T-helper 17 cell (primary cell): ENCODE measurements around the gene ANKRD13D. TPM values are rescaled to one million over a fixed set of nuclear protein-coding genes. Genes with fewer than 3 reads are reported as not detected.

ENCODE experiments used
- ATAC-seq: fragments of 150-1000 bp; cut with Tn5 transposase; 2 replicates; pipeline ENCODE4 v1.10.0; 2021; ENCODE audit warnings: mild to moderate bottlenecking, moderate library complexity
- DNase-seq, 3 donors: peaks; one replicate each; pipeline versions ENCODE4 v3.0.0 to v3.0.0-alpha.2; 2020 to 2021
- H3K9me3 ChIP-seq: one replicate; pipeline ENCODE4 v1.7.0; 2013; ENCODE audit warnings: low read length, mild to moderate bottlenecking; ENCODE audit not compliant: control insufficient read depth, poor library complexity, severe bottlenecking
- H3K27ac Mint-ChIP-seq: one replicate; pipeline ENCODE4 v1.8.0; 2022; ENCODE audit warnings: mild to moderate bottlenecking, moderate library complexity, mixed read lengths
- H3K27me3 Mint-ChIP-seq: one replicate; pipeline ENCODE4 v1.8.0; 2022; ENCODE audit warnings: mixed read lengths
- H3K36me3 Mint-ChIP-seq: one replicate; pipeline ENCODE4 v1.8.0; 2022; ENCODE audit warnings: low read depth, mixed read lengths
- H3K4me1 Mint-ChIP-seq: one replicate; pipeline ENCODE4 v1.8.0; 2022; ENCODE audit warnings: mild to moderate bottlenecking, mixed read lengths
- H3K4me3 Mint-ChIP-seq: one replicate; pipeline ENCODE4 v1.8.0; 2022; ENCODE audit warnings: mild to moderate bottlenecking, moderate library complexity, mixed read lengths
- total RNA-seq, 4 donors: library from RNA in 2 of 4; stranded (reverse) in 2 of 4; gene quantifications; one replicate each; pipeline ENCODE4 v1.2.3 and lab custom pipeline; 2022 to 2026

Gene ANKRD13D
- total RNA-seq, 2 donors from 2014 or later, result 174 to 220 TPM

DNA sequence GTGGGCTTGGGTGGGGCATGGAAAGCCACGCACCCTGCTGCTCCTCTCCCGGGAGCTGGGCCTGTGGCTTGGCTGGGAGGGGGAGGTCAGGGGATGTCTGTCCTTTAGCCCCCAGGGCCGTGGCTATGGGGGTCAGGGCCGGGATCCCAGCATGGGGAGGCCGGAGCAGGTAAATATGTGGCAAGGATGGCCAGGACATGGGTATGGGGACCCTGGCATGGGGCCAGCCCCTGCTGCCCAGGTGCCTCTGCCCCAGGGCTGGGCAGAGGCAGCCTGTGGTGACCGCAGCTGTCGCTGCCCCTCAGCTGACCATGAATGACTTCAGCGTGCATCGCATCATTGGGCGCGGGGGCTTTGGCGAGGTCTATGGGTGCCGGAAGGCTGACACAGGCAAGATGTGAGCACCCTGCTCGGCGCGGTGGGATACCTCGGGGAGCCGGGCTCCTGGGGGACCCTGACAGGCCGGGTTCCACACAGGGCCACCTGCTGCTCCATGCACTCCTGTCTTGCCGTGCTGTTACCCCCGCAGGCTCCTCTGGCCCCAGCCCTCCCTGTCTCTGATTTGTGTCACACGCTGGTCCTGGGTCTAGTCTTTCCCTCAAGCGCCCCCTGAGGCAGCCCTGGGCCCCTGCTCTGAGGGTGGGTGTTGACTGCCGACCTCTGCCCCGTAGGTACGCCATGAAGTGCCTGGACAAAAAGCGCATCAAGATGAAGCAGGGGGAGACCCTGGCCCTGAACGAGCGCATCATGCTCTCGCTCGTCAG, 8.1 kb upstream of the ANKRD13D start:
- ATAC-seq (no peak), DNase-seq (no peak)
- H3K9me3 ChIP-seq, result no peaks in the 10 kb centered on the region
- no peaks in the 10 kb centered on the region for H3K36me3 Mint-ChIP-seq
- peaks cover 35% of the 10 kb centered on the region for H3K4me1 Mint-ChIP-seq
- H3K27ac Mint-ChIP-seq, result peak overlapping the region; percentile 97
- no peak overlapping the region for H3K4me3 Mint-ChIP-seq
- H3K27me3 Mint-ChIP-seq, result no peaks in the 10 kb centered on the region

DNA sequence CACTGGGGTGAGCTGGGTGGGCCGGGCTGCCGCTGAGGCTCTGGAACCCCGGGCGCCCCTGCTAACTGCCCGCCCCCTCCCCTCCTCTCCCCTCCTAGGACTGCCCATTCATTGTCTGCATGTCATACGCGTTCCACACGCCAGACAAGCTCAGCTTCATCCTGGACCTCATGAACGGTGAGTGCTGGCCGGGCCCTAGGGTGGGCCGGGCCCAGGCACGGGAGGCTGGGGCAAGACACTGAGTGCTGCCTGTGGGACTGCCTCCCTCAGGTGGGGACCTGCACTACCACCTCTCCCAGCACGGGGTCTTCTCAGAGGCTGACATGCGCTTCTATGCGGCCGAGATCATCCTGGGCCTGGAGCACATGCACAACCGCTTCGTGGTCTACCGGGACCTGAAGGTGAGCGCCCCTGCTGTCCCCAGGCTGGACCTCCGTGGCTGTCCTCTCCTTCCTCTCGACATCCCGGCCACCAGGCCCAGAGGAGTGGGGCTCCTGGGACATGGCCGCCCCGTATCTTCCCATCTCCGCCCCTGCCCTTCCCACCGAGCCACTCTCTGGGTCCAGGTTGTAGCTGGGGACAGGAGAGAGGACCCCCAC, 7.5 kb upstream of the ANKRD13D start:
- H3K4me1 Mint-ChIP-seq, result peaks cover 33% of the 10 kb centered on the region
- no peaks in the 10 kb centered on the region for H3K27me3 Mint-ChIP-seq
- ATAC-seq (no peak), DNase-seq (no peak)
- peak overlapping the region; percentile 79 for H3K27ac Mint-ChIP-seq
- H3K36me3 Mint-ChIP-seq, result no peaks in the 10 kb centered on the region
- H3K9me3 ChIP-seq, result no peaks in the 10 kb centered on the region
- H3K4me3 Mint-ChIP-seq, result no peak overlapping the region

DNA sequence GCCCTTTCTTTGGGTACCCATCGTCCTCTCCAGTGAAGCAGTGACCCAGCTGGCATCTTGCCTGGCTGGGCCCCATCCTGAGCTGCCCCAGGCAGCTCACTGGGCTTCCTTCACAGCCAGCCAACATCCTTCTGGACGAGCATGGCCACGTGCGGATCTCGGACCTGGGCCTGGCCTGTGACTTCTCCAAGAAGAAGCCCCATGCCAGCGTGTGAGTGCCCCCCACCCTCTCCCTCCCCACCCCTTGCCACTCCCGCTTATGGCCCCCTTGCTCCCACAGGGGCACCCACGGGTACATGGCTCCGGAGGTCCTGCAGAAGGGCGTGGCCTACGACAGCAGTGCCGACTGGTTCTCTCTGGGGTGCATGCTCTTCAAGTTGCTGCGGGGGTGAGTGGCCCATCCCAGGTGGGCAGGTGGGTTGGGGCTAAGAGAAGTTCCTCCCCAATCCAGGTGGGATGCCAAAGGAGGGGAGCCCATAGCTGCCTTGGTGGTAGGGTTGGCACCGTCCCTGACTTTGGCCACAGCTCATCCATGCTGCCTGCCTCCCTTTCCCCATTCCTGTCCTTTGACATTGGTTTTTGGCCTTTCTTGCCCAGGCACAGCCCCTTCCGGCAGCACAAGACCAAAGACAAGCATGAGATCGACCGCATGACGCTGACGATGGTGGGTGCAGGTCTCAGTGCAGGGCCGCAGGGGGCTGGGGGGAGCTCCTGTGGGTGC, 6.8 kb upstream of the ANKRD13D start:
- Mint-ChIP-seq H3K27me3 (no peaks in the 10 kb centered on the region), H3K4me3 (peak overlapping the region; percentile 43), H3K36me3 (no peaks in the 10 kb centered on the region), H3K4me1 (peaks cover 36% of the 10 kb centered on the region), H3K27ac (peak overlapping the region; percentile 79)
- ATAC-seq, result no peak
- H3K9me3 ChIP-seq, result no peaks in the 10 kb centered on the region
- no peak for DNase-seq

DNA sequence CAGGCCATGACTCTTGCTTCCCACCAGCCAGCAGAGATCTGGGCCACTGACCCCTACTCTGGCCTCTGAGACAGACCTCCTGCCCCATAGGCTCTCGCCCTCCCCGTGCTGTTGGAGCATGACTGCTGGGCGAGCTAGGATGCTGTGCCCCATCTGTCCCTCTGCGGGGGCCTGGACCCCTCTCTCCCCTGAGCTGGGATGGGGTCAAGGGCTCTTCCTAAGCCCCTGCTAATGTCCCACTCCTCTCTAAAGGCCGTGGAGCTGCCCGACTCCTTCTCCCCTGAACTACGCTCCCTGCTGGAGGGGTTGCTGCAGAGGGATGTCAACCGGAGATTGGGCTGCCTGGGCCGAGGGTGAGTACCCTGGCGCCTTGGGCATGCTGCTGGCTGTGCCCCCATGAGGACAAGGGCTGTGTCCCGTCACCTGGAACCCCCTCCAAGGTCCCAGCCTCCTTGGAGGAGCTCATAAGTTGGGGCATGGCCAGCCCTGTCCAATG, 6.2 kb upstream of the ANKRD13D start:
- Mint-ChIP-seq H3K36me3 (no peaks in the 10 kb centered on the region), H3K4me3 (peak overlapping the region; percentile 43), H3K27me3 (no peaks in the 10 kb centered on the region)

DNA sequence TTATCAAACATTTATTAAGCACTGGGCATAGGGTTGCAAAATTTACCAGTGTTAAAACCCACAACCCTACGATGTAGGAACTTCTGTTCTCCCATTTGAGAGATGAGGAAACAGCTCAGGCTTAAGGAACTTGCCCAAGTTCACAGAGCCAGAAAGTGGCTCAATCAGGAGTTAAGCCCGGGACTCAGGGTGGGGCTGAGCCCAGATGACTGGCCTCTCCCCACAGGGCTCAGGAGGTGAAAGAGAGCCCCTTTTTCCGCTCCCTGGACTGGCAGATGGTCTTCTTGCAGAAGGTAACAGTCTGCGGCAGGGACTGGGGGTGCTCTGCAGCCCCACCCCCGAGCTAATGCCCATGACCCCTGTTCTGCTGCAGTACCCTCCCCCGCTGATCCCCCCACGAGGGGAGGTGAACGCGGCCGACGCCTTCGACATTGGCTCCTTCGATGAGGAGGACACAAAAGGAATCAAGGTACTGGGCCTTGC, 5.6 kb upstream of the ANKRD13D start:
- no peak for DNase-seq
- H3K4me1 Mint-ChIP-seq, result peaks cover 39% of the 10 kb centered on the region
- H3K4me3 Mint-ChIP-seq, result no peak overlapping the region
- ATAC-seq, result no peak
- peak overlapping the region; percentile 79 for H3K27ac Mint-ChIP-seq
- H3K27me3 Mint-ChIP-seq, result no peaks in the 10 kb centered on the region
- no peaks in the 10 kb centered on the region for H3K9me3 ChIP-seq
- no peaks in the 10 kb centered on the region for H3K36me3 Mint-ChIP-seq

More for the DNA sequence above, 6.2 kb upstream of the ANKRD13D start:
- ATAC-seq (no peak), DNase-seq (no peak)
- H3K9me3 ChIP-seq, result no peaks in the 10 kb centered on the region
- H3K27ac Mint-ChIP-seq, result peak overlapping the region; percentile 79
- H3K4me1 Mint-ChIP-seq, result peaks cover 36% of the 10 kb centered on the region

DNA sequence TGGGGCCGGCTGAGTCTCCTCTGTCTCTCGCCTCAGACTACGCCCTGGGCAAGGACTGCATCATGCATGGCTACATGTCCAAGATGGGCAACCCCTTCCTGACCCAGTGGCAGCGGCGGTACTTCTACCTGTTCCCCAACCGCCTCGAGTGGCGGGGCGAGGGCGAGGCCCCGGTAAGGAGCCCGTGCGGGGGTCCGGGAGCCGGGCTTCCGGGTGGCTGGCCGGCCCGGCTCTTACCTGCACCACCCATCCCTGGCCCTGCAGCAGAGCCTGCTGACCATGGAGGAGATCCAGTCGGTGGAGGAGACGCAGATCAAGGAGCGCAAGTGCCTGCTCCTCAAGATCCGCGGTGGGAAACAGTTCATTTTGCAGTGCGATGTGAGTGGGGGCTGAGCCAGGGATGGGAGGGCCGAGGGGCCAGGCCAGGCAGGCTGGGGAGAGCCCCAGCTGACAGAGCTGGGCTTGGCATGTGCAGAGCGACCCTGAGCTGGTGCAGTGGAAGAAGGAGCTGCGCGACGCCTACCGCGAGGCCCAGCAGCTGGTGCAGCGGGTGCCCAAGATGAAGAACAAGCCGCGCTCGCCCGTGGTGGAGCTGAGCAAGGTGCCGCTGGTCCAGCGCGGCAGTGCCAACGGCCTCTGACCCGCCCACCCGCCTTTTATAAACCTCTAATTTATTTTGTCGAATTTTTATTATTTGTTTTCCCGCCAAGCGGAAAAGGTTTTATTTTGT, 4.1 kb upstream of the ANKRD13D start:
- H3K4me3 Mint-ChIP-seq, result no peak overlapping the region
- H3K27me3 Mint-ChIP-seq, result no peaks in the 10 kb centered on the region
- H3K4me1 Mint-ChIP-seq, result peaks cover 37% of the 10 kb centered on the region
- no peaks in the 10 kb centered on the region for H3K9me3 ChIP-seq
- ATAC-seq (no peak), DNase-seq (no peak)
- peak overlapping the region; percentile 75 for H3K27ac Mint-ChIP-seq
- H3K36me3 Mint-ChIP-seq, result no peaks in the 10 kb centered on the region

DNA sequence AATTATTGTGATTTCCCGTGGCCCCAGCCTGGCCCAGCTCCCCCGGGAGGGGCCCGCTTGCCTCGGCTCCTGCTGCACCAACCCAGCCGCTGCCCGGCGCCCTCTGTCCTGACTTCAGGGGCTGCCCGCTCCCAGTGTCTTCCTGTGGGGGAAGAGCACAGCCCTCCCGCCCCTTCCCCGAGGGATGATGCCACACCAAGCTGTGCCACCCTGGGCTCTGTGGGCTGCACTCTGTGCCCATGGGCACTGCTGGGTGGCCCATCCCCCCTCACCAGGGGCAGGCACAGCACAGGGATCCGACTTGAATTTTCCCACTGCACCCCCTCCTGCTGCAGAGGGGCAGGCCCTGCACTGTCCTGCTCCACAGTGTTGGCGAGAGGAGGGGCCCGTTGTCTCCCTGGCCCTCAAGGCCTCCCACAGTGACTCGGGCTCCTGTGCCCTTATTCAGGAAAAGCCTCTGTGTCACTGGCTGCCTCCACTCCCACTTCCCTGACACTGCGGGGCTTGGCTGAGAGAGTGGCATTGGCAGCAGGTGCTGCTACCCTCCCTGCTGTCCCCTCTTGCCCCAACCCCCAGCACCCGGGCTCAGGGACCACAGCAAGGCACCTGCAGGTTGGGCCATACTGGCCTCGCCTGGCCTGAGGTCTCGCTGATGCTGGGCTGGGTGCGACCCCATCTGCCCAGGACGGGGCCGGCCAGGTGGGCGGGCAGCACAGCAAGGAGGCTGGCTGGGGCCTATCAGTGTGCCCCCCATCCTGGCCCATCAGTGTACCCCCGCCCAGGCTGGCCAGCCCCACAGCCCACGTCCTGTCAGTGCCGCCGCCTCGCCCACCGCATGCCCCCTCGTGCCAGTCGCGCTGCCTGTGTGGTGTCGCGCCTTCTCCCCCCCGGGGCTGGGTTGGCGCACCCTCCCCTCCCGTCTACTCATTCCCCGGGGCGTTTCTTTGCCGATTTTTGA, 3.3 kb upstream of the ANKRD13D start:
- Mint-ChIP-seq H3K36me3 (no peaks in the 10 kb centered on the region), H3K27me3 (no peaks in the 10 kb centered on the region), H3K27ac (peak overlapping the region; percentile 100), H3K4me3 (peak overlapping the region; percentile 94), H3K4me1 (peaks cover 38% of the 10 kb centered on the region)
- DNase-seq (peak in 1 of 3 donors; percentile 37), ATAC-seq (no peak)
- no peaks in the 10 kb centered on the region for H3K9me3 ChIP-seq

DNA sequence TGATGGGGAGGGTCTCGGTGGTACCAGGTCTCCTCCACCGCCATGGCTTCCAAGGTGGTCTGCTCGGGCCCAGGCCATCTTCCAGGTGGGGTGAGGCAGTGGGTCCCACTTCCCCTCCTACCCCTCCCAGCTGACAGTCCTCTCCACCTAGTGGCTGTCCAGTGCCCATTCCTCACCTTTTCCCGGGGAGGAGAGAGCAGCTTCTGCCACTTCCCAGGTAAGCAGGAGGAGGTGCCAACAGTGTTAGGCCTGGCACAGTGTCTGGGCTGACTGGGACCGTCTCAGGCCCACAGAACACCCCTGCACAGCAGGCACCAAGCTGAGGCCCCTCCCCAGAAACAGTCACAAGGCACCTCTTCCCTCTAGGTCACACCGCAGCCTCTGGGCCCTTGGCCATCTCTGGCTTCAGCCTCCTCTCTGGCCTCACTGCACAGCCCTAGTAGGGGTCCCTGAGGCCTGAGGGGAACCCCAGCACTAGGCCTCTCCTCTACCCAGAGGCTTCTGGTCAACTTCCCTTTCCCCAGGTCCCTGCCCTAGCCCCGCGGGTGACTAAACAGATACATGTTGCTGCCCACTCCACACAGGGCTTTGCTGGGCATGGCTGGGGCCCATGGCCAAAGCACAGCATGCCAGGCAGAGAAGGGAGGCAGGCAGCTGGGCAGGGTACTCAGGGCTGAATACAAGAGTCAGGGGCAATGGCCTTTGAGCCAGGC, 2.3 kb upstream of the ANKRD13D start:
- H3K4me3 Mint-ChIP-seq, result peak overlapping the region; percentile 94
- H3K4me1 Mint-ChIP-seq, result peaks cover 42% of the 10 kb centered on the region
- no peak for ATAC-seq
- H3K27me3 Mint-ChIP-seq, result no peaks in the 10 kb centered on the region
- H3K36me3 Mint-ChIP-seq, result no peaks in the 10 kb centered on the region
- DNase-seq, result no peak
- H3K9me3 ChIP-seq, result no peaks in the 10 kb centered on the region
- H3K27ac Mint-ChIP-seq, result peak overlapping the region; percentile 100

DNA sequence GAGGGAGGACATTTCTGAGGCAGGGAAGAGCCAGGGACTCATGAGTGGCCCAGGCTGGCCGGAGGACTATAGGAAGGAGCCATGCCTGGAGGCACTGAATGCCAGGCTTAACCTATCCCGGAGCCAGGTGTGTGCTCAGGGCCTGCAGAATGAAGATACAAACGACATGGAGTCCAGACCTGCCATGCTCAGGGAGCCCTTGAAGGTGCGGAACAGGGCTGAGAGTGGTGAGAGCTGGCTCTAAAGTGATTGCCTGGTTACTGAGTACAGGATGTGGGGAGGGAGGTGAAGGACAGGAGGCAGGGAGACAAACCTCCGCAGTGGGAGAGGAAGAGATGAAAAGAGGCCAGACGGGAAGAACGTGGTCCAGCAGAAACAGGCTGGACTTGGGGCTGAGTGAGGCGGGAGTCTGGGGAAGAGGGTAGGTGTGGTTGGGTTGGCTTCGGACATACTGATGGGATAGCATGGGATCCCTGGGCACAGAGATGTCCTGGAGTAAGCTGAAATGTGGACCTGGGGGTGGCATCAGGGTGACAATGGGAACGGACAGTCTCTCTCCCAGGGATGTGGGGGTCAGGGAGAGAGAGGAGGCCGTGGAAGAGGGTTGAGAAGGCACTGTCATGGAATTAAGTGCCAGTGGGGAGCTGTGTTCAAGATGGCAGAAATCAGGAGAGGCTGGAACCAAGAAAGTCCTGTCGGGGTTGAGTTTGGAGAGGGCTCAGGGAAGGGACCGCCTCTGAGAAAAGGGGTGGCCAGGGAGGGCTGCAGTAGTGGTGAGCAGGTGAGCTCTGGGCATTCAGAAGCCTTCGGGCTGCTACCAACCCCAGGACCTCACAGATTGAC, 1.5 kb upstream of the ANKRD13D start:
- Mint-ChIP-seq H3K27ac (peak overlapping the region; percentile 100), H3K27me3 (no peaks in the 10 kb centered on the region), H3K4me1 (peaks cover 44% of the 10 kb centered on the region), H3K36me3 (no peaks in the 10 kb centered on the region), H3K4me3 (peak overlapping the region; percentile 94)
- H3K9me3 ChIP-seq, result no peaks in the 10 kb centered on the region
- no peak for ATAC-seq
- no peak for DNase-seq

DNA sequence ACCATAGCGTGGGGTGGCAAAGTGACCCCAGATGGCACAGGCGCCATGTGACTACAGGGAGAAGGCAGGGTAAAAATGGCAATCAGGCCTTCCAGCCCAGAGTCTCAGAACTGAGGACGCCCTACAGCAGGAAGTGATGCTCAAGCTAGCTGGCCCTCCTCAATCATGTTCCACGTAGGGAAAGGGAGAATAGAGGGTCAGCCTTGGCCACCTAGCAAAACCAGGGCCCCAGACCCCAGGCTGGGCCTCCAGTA, 978 bp upstream of the ANKRD13D start:
- H3K9me3 ChIP-seq, result no peaks in the 10 kb centered on the region
- ATAC-seq (no peak), DNase-seq (no peak)
- peak overlapping the region; percentile 100 for H3K27ac Mint-ChIP-seq
- H3K4me1 Mint-ChIP-seq, result peaks cover 49% of the 10 kb centered on the region
- no peaks in the 10 kb centered on the region for H3K36me3 Mint-ChIP-seq
- peak overlapping the region; percentile 94 for H3K4me3 Mint-ChIP-seq
- H3K27me3 Mint-ChIP-seq, result no peaks in the 10 kb centered on the region
